Neural cell (in vitro differentiated cells): ENCODE results near the gene CYB561.

Experiments
- CTCF ChIP-seq: fragments of 450-650 bp; IDR thresholded peaks from 2 replicates; pipeline ENCODE4 v1.5.1; 2014; ENCODE audit warnings: antibody characterized with exemption, mild to moderate bottlenecking, moderate library complexity; ENCODE audit not compliant: poor library complexity, severe bottlenecking
- EP300 ChIP-seq: fragments of 450-650 bp; conservative IDR thresholded peaks from 2 replicates; pipeline ENCODE4 v1.6.1; 2014; ENCODE audit warnings: antibody characterized with exemption, mild to moderate bottlenecking, moderate library complexity; ENCODE audit not compliant: poor library complexity, severe bottlenecking
- MXI1 ChIP-seq: fragments of 450-650 bp; conservative IDR thresholded peaks from 2 replicates; pipeline ENCODE4 v1.6.1; 2014; ENCODE audit warnings: antibody characterized with exemption, mild to moderate bottlenecking; ENCODE audit not compliant: poor library complexity, severe bottlenecking
- POLR2AphosphoS5 ChIP-seq: IDR thresholded peaks from 2 replicates; pipeline ENCODE4 v1.6.1; 2012
- SMC3 ChIP-seq: fragments of 450-650 bp; conservative IDR thresholded peaks from 2 replicates; pipeline ENCODE4 v1.6.1; 2014; ENCODE audit warnings: antibody characterized with exemption, mild to moderate bottlenecking, moderate library complexity; ENCODE audit not compliant: poor library complexity
- TAF1 ChIP-seq: IDR thresholded peaks from 2 replicates; pipeline ENCODE4 v1.6.1; 2012; ENCODE audit warnings: low read depth

GRCh38 chr17:63491413-63491812 lies 45.3 kb upstream of the CYB561 start:
- TF ChIP-seq POLR2AphosphoS5: no peak
- no peak for TF ChIP-seq CTCF
- no peak for TF ChIP-seq TAF1
- no peak for TF ChIP-seq SMC3
- no peak for TF ChIP-seq MXI1
- no peak for TF ChIP-seq EP300
